Keratinocyte (primary cell): ENCODE results near the gene IL17A. TPM values are rescaled to one million over a fixed set of nuclear protein-coding genes. Genes with fewer than 3 reads are reported as not detected.
"Not testable (repeated sequence)": the region's sequence is repeated elsewhere in the genome, so short reads cannot be mapped to it uniquely, and the experiment has no call there.

Source experiments
- DNase-seq: peaks from one replicate; pipeline ENCODE4 v3.0.0-alpha.2; 2011; ENCODE audit warnings: low read depth, missing footprints, low spot score
- FAIRE-seq: peaks from 2 replicates; lab custom pipeline; 2011; peaks lifted over from hg19 to GRCh38; lab: Jason Lieb, UNC
- H2AFZ ChIP-seq: 2 replicates; pipeline ENCODE4 v1.6.0; 2012; ENCODE audit warnings: low read length, control low read depth, inconsistent platforms; ENCODE audit not compliant: control insufficient read depth
- H3K27ac ChIP-seq: 2 replicates; pipeline ENCODE4 v1.5.1; 2011; ENCODE audit warnings: low read length; ENCODE audit not compliant: control insufficient read depth, insufficient read depth
- H3K27me3 ChIP-seq: 3 replicates; pipeline ENCODE4 v1.6.0; 2011; ENCODE audit warnings: low read length; ENCODE audit not compliant: control insufficient read depth, insufficient read depth; ENCODE audit errors: extremely low read depth
- H3K36me3 ChIP-seq, 2 experiments: 2 replicates in 1 of 2; 3 replicates in 1 of 2; pipeline ENCODE4 v1.5.1; 2011; ENCODE audit warnings: low read length in 2 of 2, mild to moderate bottlenecking in 1 of 2; ENCODE audit not compliant: control insufficient read depth in 2 of 2, insufficient read depth in 2 of 2; ENCODE audit errors: extremely low read depth in 1 of 2
- H3K4me1 ChIP-seq: 3 replicates; pipeline ENCODE4 v1.5.1; 2011; ENCODE audit warnings: low read length; ENCODE audit not compliant: control insufficient read depth, insufficient read depth; ENCODE audit errors: extremely low read depth
- H3K4me2 ChIP-seq: 3 replicates; pipeline ENCODE4 v1.6.0; 2011; ENCODE audit warnings: low read depth, low read length; ENCODE audit not compliant: control insufficient read depth, insufficient read depth; ENCODE audit errors: extremely low read depth
- H3K4me3 ChIP-seq, 3 experiments: fragments of 200-600 bp in 1 of 3; sonication (generic) in 1 of 3; 2 replicates in 2 of 3; 3 replicates in 1 of 3; pipeline ENCODE4 v1.5.1; 2011 to 2016; ENCODE audit warnings: low read length in 3 of 3, mild to moderate bottlenecking in 3 of 3, control low read depth in 2 of 3, inconsistent platforms in 1 of 3, low read depth in 1 of 3, mixed read lengths in 1 of 3, mixed run types in 1 of 3, moderate library complexity in 1 of 3; ENCODE audit not compliant: control insufficient read depth in 2 of 3, insufficient read depth in 2 of 3; ENCODE audit errors: extremely low read depth in 1 of 3
- H3K79me2 ChIP-seq: 2 replicates; pipeline ENCODE4 v1.6.0; 2012; ENCODE audit warnings: low read length; ENCODE audit not compliant: control insufficient read depth, insufficient read depth
- H3K9ac ChIP-seq: 3 replicates; pipeline ENCODE4 v1.6.0; 2011; ENCODE audit warnings: low read length; ENCODE audit not compliant: control insufficient read depth, insufficient read depth; ENCODE audit errors: extremely low read depth
- H3K9me1 ChIP-seq: 3 replicates; pipeline ENCODE4 v1.6.0; 2011; ENCODE audit warnings: low read length; ENCODE audit not compliant: control insufficient read depth, insufficient read depth; ENCODE audit errors: extremely low read depth
- H3K9me3 ChIP-seq: 2 replicates; pipeline ENCODE4 v1.5.1; 2012; ENCODE audit warnings: low read depth, low read length; ENCODE audit not compliant: control insufficient read depth
- H4K20me1 ChIP-seq: 3 replicates; pipeline ENCODE4 v1.6.0; 2011; ENCODE audit warnings: low read length; ENCODE audit not compliant: control insufficient read depth, insufficient read depth; ENCODE audit errors: extremely low read depth
- EZH2 ChIP-seq: IDR thresholded peaks from one replicate; pipeline ENCODE4 v1.6.1; 2012; ENCODE audit warnings: inconsistent platforms, mild to moderate bottlenecking, low read length, moderate library complexity
- dilution Hi-C: fragments of 300-500 bp; cut with MboI; formaldehyde crosslinking; loops from one replicate; pipeline ENCODE4 v1.7.0; 2020; ENCODE audit warnings: low sequenced_read_pairs; ENCODE audit not compliant: extremely low pct_ligation_motif_present
- polyA plus RNA-seq, 5 experiments: library from polyadenylated mRNA; depleted of rRNA in 3 of 5; stranded (reverse) in 3 of 5; stranded (forward) in 1 of 5; unstranded in 1 of 5; fragments of >200 nt; gene quantifications; 1 replicate in 1 of 5; 2 replicates in 3 of 5; 3 replicates in 1 of 5; pipeline versions ENCODE4 v1.2.1 to v1.2.3, GENCODE V29; 2011 to 2012; ENCODE audit warnings: missing spikeins in 2 of 5, low read depth in 1 of 5, low replicate concordance in 1 of 5
- TF ChIP-seq, protein P1 (sequence below), 3 experiments: IDR thresholded peaks in 1 of 3; conservative IDR thresholded peaks in 1 of 3; optimal IDR thresholded peaks in 1 of 3; 2 replicates in 2 of 3; 3 replicates in 1 of 3; pipeline versions ENCODE3 to v1.5.1; 2011; ENCODE audit warnings: low read length in 3 of 3, mild to moderate bottlenecking in 3 of 3, moderate library complexity in 2 of 3, control low read depth in 1 of 3, inconsistent platforms in 1 of 3; ENCODE audit not compliant: insufficient read depth in 2 of 3; ENCODE audit errors: extremely low read depth in 1 of 3

Gene IL17A
- polyA plus RNA-seq, 1 donor (not counting 4 experiments of a cell fraction or from before 2014, with no cell fraction given): not detected

DNA sequence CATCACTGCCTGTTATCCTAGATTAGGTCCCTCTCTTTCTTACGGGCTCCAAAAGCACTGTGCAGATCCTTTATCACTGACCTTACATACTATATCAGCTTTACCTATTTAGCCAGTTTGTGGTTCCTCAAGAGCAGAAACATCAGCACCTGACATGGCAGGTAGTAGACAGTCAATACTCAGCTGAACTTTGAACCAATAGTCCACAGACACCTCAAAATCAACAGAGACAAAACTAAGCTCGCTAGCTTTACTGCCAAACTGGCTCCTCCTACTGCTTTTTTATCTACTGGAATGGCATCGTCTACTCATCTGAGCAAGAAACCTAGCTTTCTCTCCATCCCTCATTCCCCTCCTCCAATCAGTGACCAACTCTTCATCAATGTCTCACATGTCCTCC is 5.6 kb downstream of the IL17A start:
- FAIRE-seq (no peak), DNase-seq (no peak)
- dilution Hi-C loops: no loop called here
- H3K79me2 ChIP-seq: no peaks in the 10 kb centered on the region
- H3K9me3 ChIP-seq: no peaks in the 10 kb centered on the region
- H3K4me1 ChIP-seq: no peaks in the 10 kb centered on the region
- no peaks in the 10 kb centered on the region for H3K27me3 ChIP-seq
- no peaks in the 10 kb centered on the region for H3K36me3 ChIP-seq
- H2AFZ ChIP-seq: no peak overlapping the region
- TF ChIP-seq, protein P1, sequence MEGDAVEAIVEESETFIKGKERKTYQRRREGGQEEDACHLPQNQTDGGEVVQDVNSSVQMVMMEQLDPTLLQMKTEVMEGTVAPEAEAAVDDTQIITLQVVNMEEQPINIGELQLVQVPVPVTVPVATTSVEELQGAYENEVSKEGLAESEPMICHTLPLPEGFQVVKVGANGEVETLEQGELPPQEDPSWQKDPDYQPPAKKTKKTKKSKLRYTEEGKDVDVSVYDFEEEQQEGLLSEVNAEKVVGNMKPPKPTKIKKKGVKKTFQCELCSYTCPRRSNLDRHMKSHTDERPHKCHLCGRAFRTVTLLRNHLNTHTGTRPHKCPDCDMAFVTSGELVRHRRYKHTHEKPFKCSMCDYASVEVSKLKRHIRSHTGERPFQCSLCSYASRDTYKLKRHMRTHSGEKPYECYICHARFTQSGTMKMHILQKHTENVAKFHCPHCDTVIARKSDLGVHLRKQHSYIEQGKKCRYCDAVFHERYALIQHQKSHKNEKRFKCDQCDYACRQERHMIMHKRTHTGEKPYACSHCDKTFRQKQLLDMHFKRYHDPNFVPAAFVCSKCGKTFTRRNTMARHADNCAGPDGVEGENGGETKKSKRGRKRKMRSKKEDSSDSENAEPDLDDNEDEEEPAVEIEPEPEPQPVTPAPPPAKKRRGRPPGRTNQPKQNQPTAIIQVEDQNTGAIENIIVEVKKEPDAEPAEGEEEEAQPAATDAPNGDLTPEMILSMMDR (optimal IDR thresholded peaks at IDR 0.05 in 1 of 3, IDR thresholded peaks at IDR 0.05 in 1 of 3, conservative IDR thresholded peaks at IDR 0.05 in 1 of 3; ENCODE audit: extremely low read depth in 1 of 3, insufficient read depth in 2 of 3, low read length in 3 of 3): no peak
- no peak for TF ChIP-seq EZH2
- no peak overlapping the region for H3K27ac ChIP-seq
- H3K4me3 ChIP-seq: no peak overlapping the region
- no peak overlapping the region for H3K9ac ChIP-seq
- no peak overlapping the region for H3K4me2 ChIP-seq
- no peaks in the 10 kb centered on the region for H3K9me1 ChIP-seq
- no peaks in the 10 kb centered on the region for H4K20me1 ChIP-seq

DNA sequence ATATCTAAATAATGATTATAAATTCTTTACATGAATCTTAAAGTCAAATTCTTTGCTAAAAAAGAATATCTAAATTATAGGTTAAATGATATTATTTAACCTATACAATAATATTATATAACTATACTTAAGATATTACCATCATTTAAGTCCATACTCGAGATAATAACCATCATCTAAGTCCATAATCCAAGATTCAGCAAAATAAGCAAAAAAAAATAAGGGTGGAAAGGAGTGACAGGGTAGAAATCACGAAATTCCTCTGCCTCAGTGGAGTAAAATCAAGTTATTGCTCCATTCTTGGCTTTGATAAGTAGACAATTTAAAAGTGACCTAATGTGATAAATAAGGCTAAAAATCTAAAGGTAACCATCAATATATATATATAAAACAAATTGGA is 9.7 kb downstream of the IL17A start:
- Histone ChIP-seq H3K9ac (no peak overlapping the region), H3K27me3 (no peaks in the 10 kb centered on the region), H3K4me1 (no peaks in the 10 kb centered on the region), H3K4me3 (no peak overlapping the region), H3K27ac (no peak overlapping the region), H3K9me3 (no peaks in the 10 kb centered on the region), H3K36me3 (no peaks in the 10 kb centered on the region), H4K20me1 (no peaks in the 10 kb centered on the region), H3K9me1 (no peaks in the 10 kb centered on the region), H3K4me2 (no peak overlapping the region), H3K79me2 (no peaks in the 10 kb centered on the region), H2AFZ (no peak overlapping the region)
- dilution Hi-C loops: no loop called here
- FAIRE-seq: no peak
- no peak for DNase-seq
- TF ChIP-seq, protein P1 (optimal IDR thresholded peaks at IDR 0.05 in 1 of 3, IDR thresholded peaks at IDR 0.05 in 1 of 3, conservative IDR thresholded peaks at IDR 0.05 in 1 of 3; ENCODE audit: extremely low read depth in 1 of 3, insufficient read depth in 2 of 3, low read length in 3 of 3): no peak
- TF ChIP-seq EZH2: no peak

DNA sequence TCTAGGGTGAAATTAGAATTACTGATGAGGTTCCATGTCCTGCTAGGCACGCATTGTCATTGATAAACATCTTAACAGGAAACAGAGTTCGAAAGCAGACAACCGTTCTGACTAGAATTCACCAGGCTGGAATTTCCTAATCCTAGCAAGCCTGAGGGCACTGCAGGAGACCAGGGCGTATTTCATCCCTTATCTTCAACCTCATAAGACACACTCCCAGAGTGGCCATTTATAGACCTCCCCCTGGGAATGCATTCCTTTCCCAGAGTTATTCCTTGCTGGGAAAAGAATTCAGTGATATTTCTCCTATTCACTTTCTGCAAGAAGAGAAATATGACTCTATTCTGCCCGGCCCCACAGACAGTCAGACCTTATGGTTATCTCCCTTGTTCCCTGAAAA is 13.9 kb downstream of the IL17A start:
- not testable (repeated sequence) for FAIRE-seq

More for the DNA sequence above, 13.9 kb downstream of the IL17A start:
- H3K36me3 ChIP-seq, H3K4me1 ChIP-seq, H3K4me2 ChIP-seq, H3K27me3 ChIP-seq, H3K9ac ChIP-seq, H4K20me1 ChIP-seq, H3K27ac ChIP-seq, H2AFZ ChIP-seq, H3K79me2 ChIP-seq, dilution Hi-C loops, DNase-seq, H3K4me3 ChIP-seq, H3K9me1 ChIP-seq, H3K9me3 ChIP-seq: not testable (repeated sequence)
